Right lung (tissue), 5 donors: ENCODE measurements around the gene DLG5. TPM values are rescaled to one million over a fixed set of nuclear protein-coding genes. Genes with fewer than 3 reads are reported as not detected.

Experiments used
- DNase-seq, 2 donors: peaks; one replicate each; pipeline ENCODE4 v3.0.0-alpha.2; 2013
- polyA plus RNA-seq, 5 donors: library from polyadenylated mRNA; unstranded; fragments of 120-200 nt; gene quantifications; one replicate each; pipeline versions ENCODE4 v1.2.1 to v1.2.3, GENCODE V29; 2013; ENCODE audit warnings: inconsistent platforms in 1 of 5, low replicate concordance in 1 of 5; ENCODE audit not compliant: insufficient read length in 5 of 5, insufficient read depth in 1 of 5

The DLG5 gene
- polyA plus RNA-seq, 5 donors, result 37.5 to 53.2 (median 44.3) TPM

- no peak for DNase-seq
Observed at GRCh38 chr10:77946084-77946483, 19.5 kb upstream of the DLG5 start.

GRCh38 chr10:77944519-77944918 is 18.0 kb upstream of the DLG5 start:
- DNase-seq, result no peak

GRCh38 chr10:77943121-77943901 is 16.8 kb upstream of the DLG5 start:
- DNase-seq, result no peak

GRCh38 chr10:77941790-77942189 is 15.2 kb upstream of the DLG5 start:
- no peak for DNase-seq

GRCh38 chr10:77940627-77941026 is 14.1 kb upstream of the DLG5 start:
- DNase-seq, result no peak

- no peak for DNase-seq
Observed at GRCh38 chr10:77940225-77940624, 13.7 kb upstream of the DLG5 start.

- peak; percentile 76 to 80 for DNase-seq
Observed at GRCh38 chr10:77939561-77940001, 13.0 kb upstream of the DLG5 start.

- DNase-seq, result no peak
Observed at GRCh38 chr10:77936697-77937567, 10.4 kb upstream of the DLG5 start.

GRCh38 chr10:77932016-77932715 is 5.6 kb upstream of the DLG5 start:
- DNase-seq, result no peak

GRCh38 chr10:77927402-77928246 is 1.1 kb upstream of the DLG5 start:
- DNase-seq, result no peak

- DNase-seq, result peak; percentile 49 to 51
Observed at GRCh38 chr10:77925795-77926565, 575 bp downstream of the DLG5 start.

- peak in 1 of 2 donors; percentile 30 for DNase-seq
Observed at GRCh38 chr10:77925410-77925794, 1.2 kb downstream of the DLG5 start.

- DNase-seq, result no peak
Observed at GRCh38 chr10:77922566-77923179, 3.9 kb downstream of the DLG5 start.

- no peak for DNase-seq
Observed at GRCh38 chr10:77922055-77922454, 4.5 kb downstream of the DLG5 start.

GRCh38 chr10:77921395-77921794 is 5.2 kb downstream of the DLG5 start:
- DNase-seq, result no peak

GRCh38 chr10:77920495-77920894 is 6.1 kb downstream of the DLG5 start:
- no peak for DNase-seq

- DNase-seq, result no peak
Observed at GRCh38 chr10:77919713-77920108, 6.8 kb downstream of the DLG5 start.

GRCh38 chr10:77915319-77916105 is 11.0 kb downstream of the DLG5 start:
- no peak for DNase-seq

- DNase-seq, result no peak
Observed at GRCh38 chr10:77913090-77913489, 13.5 kb downstream of the DLG5 start.
